Kidney epithelial cell (primary cell): ENCODE results near the gene TASP1. TPM values are rescaled to one million over a fixed set of nuclear protein-coding genes. Genes with fewer than 3 reads are reported as not detected.

ENCODE experiments used
- DNase-seq: peaks from one replicate; pipeline ENCODE4 v3.0.0-alpha.2; 2010; ENCODE audit warnings: low read depth
- H3K27me3 ChIP-seq: 2 replicates; pipeline ENCODE4 v1.6.0; 2011; ENCODE audit warnings: low read length; ENCODE audit not compliant: control insufficient read depth, insufficient read depth
- H3K36me3 ChIP-seq: 2 replicates; pipeline ENCODE4 v1.5.1; 2011; ENCODE audit warnings: low read length; ENCODE audit not compliant: control insufficient read depth, insufficient read depth
- H3K4me3 ChIP-seq: 2 replicates; pipeline ENCODE4 v1.5.1; 2011; ENCODE audit warnings: low read depth, mild to moderate bottlenecking, control low read depth, low read length
- CTCF ChIP-seq: IDR thresholded peaks from 2 replicates; pipeline ENCODE4 v1.5.1; 2011; ENCODE audit warnings: mild to moderate bottlenecking, moderate library complexity, low read length, control low read depth, inconsistent platforms; ENCODE audit not compliant: insufficient read depth, poor library complexity, severe bottlenecking
- total RNA-seq: library from RNA; depleted of rRNA; stranded (reverse); fragments of >200 nt; gene quantifications from 2 replicates; pipeline ENCODE4 v1.2.3, GENCODE V29; 2015

Gene TASP1
- total RNA-seq, 1 donor from 2014 or later = 10.6 TPM

GRCh38 chr20:13681248-13682125 lies 42.8 kb upstream of the TASP1 start:
- no peak for DNase-seq
- TF ChIP-seq CTCF = no peak

GRCh38 chr20:13678944-13679343 lies 40.2 kb upstream of the TASP1 start:
- Histone ChIP-seq H3K36me3 (no peaks in the 10 kb centered on the region), H3K4me3 (no peak overlapping the region), H3K27me3 (no peaks in the 10 kb centered on the region)
- DNase-seq = no peak
- no peak for TF ChIP-seq CTCF

More at GRCh38 chr20:13681248-13682125, 42.8 kb upstream of the TASP1 start:
- Histone ChIP-seq H3K4me3 (no peak overlapping the region), H3K27me3 (no peaks in the 10 kb centered on the region), H3K36me3 (no peaks in the 10 kb centered on the region)

GRCh38 chr20:13677241-13677640 lies 38.5 kb upstream of the TASP1 start:
- no peak overlapping the region for H3K4me3 ChIP-seq
- H3K27me3 ChIP-seq = no peaks in the 10 kb centered on the region
- DNase-seq = no peak
- TF ChIP-seq CTCF = no peak
- H3K36me3 ChIP-seq = no peaks in the 10 kb centered on the region

- H3K27me3 ChIP-seq = no peaks in the 10 kb centered on the region
- no peak overlapping the region for H3K4me3 ChIP-seq
- no peak for TF ChIP-seq CTCF
- DNase-seq = no peak
- no peaks in the 10 kb centered on the region for H3K36me3 ChIP-seq
Observed at GRCh38 chr20:13676682-13677081, 38.0 kb upstream of the TASP1 start.

- TF ChIP-seq CTCF = no peak
- no peaks in the 10 kb centered on the region for H3K36me3 ChIP-seq
- DNase-seq = no peak
- no peak overlapping the region for H3K4me3 ChIP-seq
- H3K27me3 ChIP-seq = no peaks in the 10 kb centered on the region
Observed at GRCh38 chr20:13672690-13673089, 34.0 kb upstream of the TASP1 start.

GRCh38 chr20:13671916-13672378 lies 33.2 kb upstream of the TASP1 start:
- Histone ChIP-seq H3K36me3 (no peaks in the 10 kb centered on the region), H3K27me3 (no peaks in the 10 kb centered on the region), H3K4me3 (no peak overlapping the region)
- TF ChIP-seq CTCF = no peak
- DNase-seq = no peak
